ENCODE measurements around the gene MAP3K14.

The MAP3K14 gene

GRCh38 chr17:45341533-45342158, 24.8 kb upstream of the MAP3K14 start:
- H3K36me3 Mint-ChIP-seq (ENCODE audit: low read depth): no peaks in the 10 kb centered on the region

GRCh38 chr17:45339646-45340605, 23.1 kb upstream of the MAP3K14 start:
- Mint-ChIP-seq H3K9me3 (no peaks in the 10 kb centered on the region), H3K36me3 (ENCODE audit: low read depth) (no peaks in the 10 kb centered on the region), H3K27me3 (ENCODE audit: low read depth) (peaks cover 32% of the 10 kb centered on the region), H3K27ac (no peak overlapping the region), H3K4me3 (no peak overlapping the region), H3K4me1 (peaks cover 18% of the 10 kb centered on the region)
- no peak for TF ChIP-seq CTCF (IDR thresholded peaks at IDR 0.05; ENCODE audit: unreplicated experiment in 3 of 3)

More at GRCh38 chr17:45341533-45342158, 24.8 kb upstream of the MAP3K14 start:
- H3K4me3 Mint-ChIP-seq: peak overlapping the region in 2 of 3 experiments; percentile 4 to 13
- peaks cover 33% of the 10 kb centered on the region for H3K27me3 Mint-ChIP-seq (ENCODE audit: low read depth)
- no peaks in the 10 kb centered on the region for H3K9me3 Mint-ChIP-seq
- TF ChIP-seq CTCF (IDR thresholded peaks at IDR 0.05; ENCODE audit: unreplicated experiment in 3 of 3): no peak
- H3K4me1 Mint-ChIP-seq: peaks cover 34% of the 10 kb centered on the region
- H3K27ac Mint-ChIP-seq: peak overlapping the region in 2 of 3 experiments; percentile 32 to 59

GRCh38 chr17:45338996-45339535, 22.2 kb upstream of the MAP3K14 start:
- Mint-ChIP-seq H3K36me3 (ENCODE audit: low read depth) (no peaks in the 10 kb centered on the region), H3K9me3 (no peaks in the 10 kb centered on the region), H3K27me3 (ENCODE audit: low read depth) (peaks cover 29% of the 10 kb centered on the region), H3K4me1 (peaks cover 14% of the 10 kb centered on the region), H3K27ac (no peak overlapping the region), H3K4me3 (no peak overlapping the region)
- TF ChIP-seq CTCF (IDR thresholded peaks at IDR 0.05; ENCODE audit: unreplicated experiment in 3 of 3): no peak

GRCh38 chr17:45338023-45338781, 21.4 kb upstream of the MAP3K14 start:
- peaks cover 32% of the 10 kb centered on the region for H3K27me3 Mint-ChIP-seq (ENCODE audit: low read depth)
- no peaks in the 10 kb centered on the region for H3K36me3 Mint-ChIP-seq (ENCODE audit: low read depth)
- peaks cover 14% of the 10 kb centered on the region for H3K4me1 Mint-ChIP-seq
- TF ChIP-seq CTCF (IDR thresholded peaks at IDR 0.05; ENCODE audit: unreplicated experiment in 3 of 3): no peak
- no peak overlapping the region for H3K4me3 Mint-ChIP-seq
- peak overlapping the region in 1 of 3 experiments; percentile 69 for H3K27ac Mint-ChIP-seq
- no peaks in the 10 kb centered on the region for H3K9me3 Mint-ChIP-seq

GRCh38 chr17:45336390-45337182, 19.8 kb upstream of the MAP3K14 start:
- no peak overlapping the region for H3K4me3 Mint-ChIP-seq
- H3K27me3 Mint-ChIP-seq (ENCODE audit: low read depth): peaks cover 27% of the 10 kb centered on the region
- no peak overlapping the region for H3K27ac Mint-ChIP-seq
- no peaks in the 10 kb centered on the region for H3K9me3 Mint-ChIP-seq
- TF ChIP-seq CTCF (IDR thresholded peaks at IDR 0.05; ENCODE audit: unreplicated experiment in 3 of 3): no peak
- H3K36me3 Mint-ChIP-seq (ENCODE audit: low read depth): no peaks in the 10 kb centered on the region
- peaks cover 5% of the 10 kb centered on the region for H3K4me1 Mint-ChIP-seq

Data from nephron (organoid).